ENCODE data around the gene TYW5.
"Not testable (repeated sequence)": the region's sequence is repeated elsewhere in the genome, so short reads cannot be mapped to it uniquely, and the experiment has no call there.

Gene TYW5

GRCh38 chr2:199912553-199913114 lies 42.7 kb downstream of the TYW5 start:
- DNase-seq, result not testable (repeated sequence)

GRCh38 chr2:199911877-199912161 lies 43.5 kb downstream of the TYW5 start:
- no peak for DNase-seq

GRCh38 chr2:199911052-199911876 lies 44.0 kb downstream of the TYW5 start, which contains the start of gene C2orf69:
Gene C2orf69, plus strand, starts transcription at chr2:199911293. Its CDS starts 146 bp downstream, at chr2:199911439.
- peak; percentile 83 for DNase-seq

GRCh38 chr2:199910338-199911051 lies 44.8 kb downstream of the TYW5 start:
- DNase-seq, result no peak

- DNase-seq, result no peak
These were observed 48.1 kb downstream of the TYW5 start for GRCh38 chr2:199907008-199907714.

GRCh38 chr2:199903111-199903510 lies 52.2 kb downstream of the TYW5 start:
- DNase-seq, result no peak

- DNase-seq, result no peak
These were observed 52.7 kb downstream of the TYW5 start for GRCh38 chr2:199902486-199903110.

- DNase-seq, result no peak
These were observed 53.3 kb downstream of the TYW5 start for GRCh38 chr2:199901942-199902341.

GRCh38 chr2:199896617-199897016 lies 58.7 kb downstream of the TYW5 start:
- no peak for DNase-seq

GRCh38 chr2:199895406-199895805 lies 59.9 kb downstream of the TYW5 start:
- DNase-seq, result no peak

- no peak for DNase-seq
These were observed 71.6 kb downstream of the TYW5 start for GRCh38 chr2:199883474-199884212.

- no peak for DNase-seq
These were observed 72.6 kb downstream of the TYW5 start for GRCh38 chr2:199882667-199883066.
